ENCODE data around the gene AFDN. TPM values are rescaled to one million over a fixed set of nuclear protein-coding genes. Genes with fewer than 3 reads are reported as not detected.
A peak's percentile ranks its signal among the peaks of the same experiment; 100 is the strongest.

Gene AFDN
- total RNA-seq, 4 donors from 2014 or later = 133 to 391 (median 148) TPM

- Histone ChIP-seq H3K27me3 (no peaks in the 10 kb centered on the region), H3K36me3 (peaks cover 51% of the 10 kb centered on the region), H3K4me1 (no peaks in the 10 kb centered on the region), H3K27ac (no peak overlapping the region), H3K9me3 (no peaks in the 10 kb centered on the region), H3K4me3 (no peak overlapping the region)
- DNase-seq (ENCODE audit: low spot score in 2 of 2) = no peak
- TF ChIP-seq POLR2A (IDR thresholded peaks at IDR 0.05) = no peak
- peak in 1 of 3 donors; percentile 8 for TF ChIP-seq POLR2AphosphoS5 (IDR thresholded peaks at IDR 0.05)
- WGBS = 80% methylated on average over 7 of the region's 7 CpGs
Measured at GRCh38 chr6:167925026-167925425, 98.3 kb downstream of the AFDN start.

DNA sequence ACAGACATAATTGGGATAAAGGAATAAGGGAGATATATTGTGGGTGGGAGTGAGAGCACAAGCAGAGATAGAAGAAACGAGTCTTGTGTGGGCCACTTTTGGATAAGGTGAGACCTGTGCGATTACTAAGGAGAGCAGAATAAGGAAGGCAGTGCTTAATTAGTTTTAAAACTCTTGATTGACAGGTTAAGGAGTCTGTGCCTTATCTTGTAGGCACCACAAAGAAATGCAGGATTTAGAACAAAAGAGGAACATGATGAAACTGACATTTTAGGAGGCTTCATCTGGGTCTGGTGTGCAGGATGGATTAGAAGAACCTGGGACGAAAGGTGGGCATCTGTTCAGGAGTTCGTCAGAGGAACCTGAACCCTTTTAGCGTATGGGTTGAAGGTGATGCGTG is 100.5 kb downstream of the AFDN start:
- peaks cover 45% of the 10 kb centered on the region for H3K36me3 ChIP-seq
- 95% methylated on average over 6 of the region's 6 CpGs for WGBS

DNA sequence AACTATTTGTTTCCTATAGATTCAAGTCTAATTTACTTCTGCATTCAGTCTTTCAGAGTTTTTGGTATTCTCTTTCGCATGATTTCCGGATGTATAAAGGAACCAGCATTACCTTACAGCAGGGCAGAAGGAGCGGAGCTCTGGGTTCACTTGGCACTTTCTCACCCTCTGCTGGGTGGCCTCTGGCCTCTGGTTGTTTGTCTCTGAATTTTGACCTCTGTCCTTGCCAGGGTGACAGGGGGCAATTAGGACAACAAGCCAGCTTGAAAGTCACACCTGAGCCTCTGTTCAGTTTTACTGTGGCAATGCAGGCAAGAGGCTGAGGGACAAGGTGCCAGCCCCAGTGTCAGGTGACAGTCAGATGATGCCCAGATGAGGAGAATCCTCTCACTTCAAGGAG is 101.4 kb downstream of the AFDN start:
- Histone ChIP-seq H3K27ac (no peak overlapping the region), H3K4me3 (no peak overlapping the region), H3K4me1 (no peaks in the 10 kb centered on the region), H3K36me3 (peaks cover 44% of the 10 kb centered on the region), H3K27me3 (no peaks in the 10 kb centered on the region), H3K9me3 (no peaks in the 10 kb centered on the region)
- DNase-seq (ENCODE audit: low spot score in 2 of 2) = no peak
- WGBS = 100% methylated on average over 3 of the region's 3 CpGs
- no peak for TF ChIP-seq POLR2AphosphoS5 (IDR thresholded peaks at IDR 0.05)
- TF ChIP-seq POLR2A (IDR thresholded peaks at IDR 0.05) = no peak
- TF ChIP-seq, protein P1, sequence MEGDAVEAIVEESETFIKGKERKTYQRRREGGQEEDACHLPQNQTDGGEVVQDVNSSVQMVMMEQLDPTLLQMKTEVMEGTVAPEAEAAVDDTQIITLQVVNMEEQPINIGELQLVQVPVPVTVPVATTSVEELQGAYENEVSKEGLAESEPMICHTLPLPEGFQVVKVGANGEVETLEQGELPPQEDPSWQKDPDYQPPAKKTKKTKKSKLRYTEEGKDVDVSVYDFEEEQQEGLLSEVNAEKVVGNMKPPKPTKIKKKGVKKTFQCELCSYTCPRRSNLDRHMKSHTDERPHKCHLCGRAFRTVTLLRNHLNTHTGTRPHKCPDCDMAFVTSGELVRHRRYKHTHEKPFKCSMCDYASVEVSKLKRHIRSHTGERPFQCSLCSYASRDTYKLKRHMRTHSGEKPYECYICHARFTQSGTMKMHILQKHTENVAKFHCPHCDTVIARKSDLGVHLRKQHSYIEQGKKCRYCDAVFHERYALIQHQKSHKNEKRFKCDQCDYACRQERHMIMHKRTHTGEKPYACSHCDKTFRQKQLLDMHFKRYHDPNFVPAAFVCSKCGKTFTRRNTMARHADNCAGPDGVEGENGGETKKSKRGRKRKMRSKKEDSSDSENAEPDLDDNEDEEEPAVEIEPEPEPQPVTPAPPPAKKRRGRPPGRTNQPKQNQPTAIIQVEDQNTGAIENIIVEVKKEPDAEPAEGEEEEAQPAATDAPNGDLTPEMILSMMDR (IDR thresholded peaks at IDR 0.05) = no peak
- no peak for TF ChIP-seq EP300 (IDR thresholded peaks at IDR 0.05)

More for the DNA sequence above, 100.5 kb downstream of the AFDN start:
- no peak overlapping the region for H3K27ac ChIP-seq
- TF ChIP-seq POLR2AphosphoS5 (IDR thresholded peaks at IDR 0.05) (no peak), POLR2A (IDR thresholded peaks at IDR 0.05) (no peak), EP300 (IDR thresholded peaks at IDR 0.05) (no peak)
- TF ChIP-seq, protein P1 (IDR thresholded peaks at IDR 0.05) = no peak
- DNase-seq (ENCODE audit: low spot score in 2 of 2) = no peak
- no peaks in the 10 kb centered on the region for H3K27me3 ChIP-seq
- H3K4me1 ChIP-seq = no peaks in the 10 kb centered on the region
- H3K9me3 ChIP-seq = no peaks in the 10 kb centered on the region
- no peak overlapping the region for H3K4me3 ChIP-seq

- no peak for DNase-seq (ENCODE audit: low spot score in 2 of 2)
- Histone ChIP-seq H3K27me3 (no peaks in the 10 kb centered on the region), H3K4me3 (no peak overlapping the region), H3K27ac (no peak overlapping the region), H3K9me3 (no peaks in the 10 kb centered on the region), H3K4me1 (no peaks in the 10 kb centered on the region), H3K36me3 (peaks cover 42% of the 10 kb centered on the region)
- 89% methylated on average over 3 of the region's 3 CpGs for WGBS
- no peak for TF ChIP-seq POLR2AphosphoS5 (IDR thresholded peaks at IDR 0.05)
- TF ChIP-seq, protein P1 (IDR thresholded peaks at IDR 0.05) = no peak
- TF ChIP-seq POLR2A (IDR thresholded peaks at IDR 0.05) = no peak
- TF ChIP-seq EP300 (IDR thresholded peaks at IDR 0.05) = no peak
Measured at GRCh38 chr6:167930295-167930694, 103.6 kb downstream of the AFDN start.

- 66% methylated on average over 12 of the region's 12 CpGs for WGBS
- no peak for DNase-seq (ENCODE audit: low spot score in 2 of 2)
- H3K27me3 ChIP-seq = no peaks in the 10 kb centered on the region
- H3K4me3 ChIP-seq = no peak overlapping the region
- peaks cover 28% of the 10 kb centered on the region for H3K36me3 ChIP-seq
- H3K27ac ChIP-seq = peak overlapping the region; percentile 67
- no peaks in the 10 kb centered on the region for H3K9me3 ChIP-seq
- H3K4me1 ChIP-seq = no peaks in the 10 kb centered on the region
- TF ChIP-seq, protein P1 (IDR thresholded peaks at IDR 0.05) = no peak
- TF ChIP-seq POLR2AphosphoS5 (IDR thresholded peaks at IDR 0.05) (no peak), EP300 (IDR thresholded peaks at IDR 0.05) (no peak), POLR2A (IDR thresholded peaks at IDR 0.05) (no peak)
Measured at GRCh38 chr6:167932468-167933276, 106.0 kb downstream of the AFDN start.

All from suprapubic skin (tissue), 4 donors.